ENCODE results near the gene B4GALT1. TPM values are rescaled to one million over a fixed set of nuclear protein-coding genes. Genes with fewer than 3 reads are reported as not detected.

The B4GALT1 gene
- total RNA-seq, 2 experiments from 2014 or later, result 41.2 to 41.4 TPM

- Mint-ChIP-seq H3K4me1 (ENCODE audit: low read depth) (peaks cover 10% of the 10 kb centered on the region), H3K9me3 (no peaks in the 10 kb centered on the region), H3K4me3 (no peak overlapping the region), H3K27ac (no peak overlapping the region), H3K36me3 (ENCODE audit: low read depth) (peaks cover 3% of the 10 kb centered on the region), H3K27me3 (no peaks in the 10 kb centered on the region)
- ChIA-PET POLR2A (interaction anchor here (1.3 to 1.8 kb wide), 2 partner anchors 13 to 35 kb away, joined by 4 to 5 read pairs; no protein-coding TSS in a partner anchor), CTCF (interaction anchor here (1.2 kb wide), 1 partner anchor 117 kb away, joined by 3 read pairs; no protein-coding TSS in a partner anchor)
- DNase-seq (no peak), ATAC-seq (no peak)
- TF ChIP-seq CTCF (IDR thresholded peaks at IDR 0.05), result no peak
- intact Hi-C loops (cut with micrococcal nuclease), result no loop called here
Measured at GRCh38 chr9:33108472-33108871, 58.7 kb downstream of the B4GALT1 start.

GRCh38 chr9:33107762-33108161, 59.4 kb downstream of the B4GALT1 start:
- DNase-seq (no peak), ATAC-seq (no peak)
- Mint-ChIP-seq H3K27ac (no peak overlapping the region), H3K36me3 (ENCODE audit: low read depth) (peaks cover 3% of the 10 kb centered on the region), H3K4me3 (no peak overlapping the region), H3K27me3 (no peaks in the 10 kb centered on the region), H3K9me3 (no peaks in the 10 kb centered on the region), H3K4me1 (ENCODE audit: low read depth) (peaks cover 10% of the 10 kb centered on the region)
- intact Hi-C loops (cut with micrococcal nuclease), result no loop called here
- ChIA-PET POLR2A (interaction anchor here (1.8 kb wide), 1 partner anchor 36 kb away, joined by 5 read pairs; no protein-coding TSS in a partner anchor), CTCF (no interaction called here)
- no peak for TF ChIP-seq CTCF (IDR thresholded peaks at IDR 0.05)

GRCh38 chr9:33106827-33107621, 60.1 kb downstream of the B4GALT1 start:
- no peak for TF ChIP-seq CTCF (IDR thresholded peaks at IDR 0.05)
- DNase-seq, result no peak
- ChIA-PET CTCF (no interaction called here), POLR2A (no interaction called here)
- Mint-ChIP-seq H3K4me3 (no peak overlapping the region), H3K27ac (no peak overlapping the region), H3K4me1 (ENCODE audit: low read depth) (peaks cover 10% of the 10 kb centered on the region), H3K27me3 (no peaks in the 10 kb centered on the region), H3K9me3 (no peaks in the 10 kb centered on the region), H3K36me3 (ENCODE audit: low read depth) (no peaks in the 10 kb centered on the region)
- intact Hi-C loops (cut with micrococcal nuclease), result no loop called here
- peak; percentile 12 for ATAC-seq

- DNase-seq (no peak), ATAC-seq (no peak)
- peaks cover 10% of the 10 kb centered on the region for H3K4me1 Mint-ChIP-seq (ENCODE audit: low read depth)
- H3K9me3 Mint-ChIP-seq, result no peaks in the 10 kb centered on the region
- H3K27ac Mint-ChIP-seq, result no peak overlapping the region
- no peak overlapping the region for H3K4me3 Mint-ChIP-seq
- CTCF ChIA-PET, result interaction anchor here (1.0 kb wide), 1 partner anchor 11 kb away, joined by 3 read pairs; no protein-coding TSS in a partner anchor
- H3K27me3 Mint-ChIP-seq, result no peaks in the 10 kb centered on the region
- H3K36me3 Mint-ChIP-seq (ENCODE audit: low read depth), result no peaks in the 10 kb centered on the region
- POLR2A ChIA-PET, result no interaction called here
- TF ChIP-seq CTCF (IDR thresholded peaks at IDR 0.05), result no peak
- intact Hi-C loops (cut with micrococcal nuclease), result no loop called here
Measured at GRCh38 chr9:33106372-33106771, 60.8 kb downstream of the B4GALT1 start.

GRCh38 chr9:33105959-33106358, 61.2 kb downstream of the B4GALT1 start:
- H3K27me3 Mint-ChIP-seq, result no peaks in the 10 kb centered on the region
- DNase-seq, result no peak
- no peak for TF ChIP-seq CTCF (IDR thresholded peaks at IDR 0.05)
- no peak overlapping the region for H3K27ac Mint-ChIP-seq
- ChIA-PET CTCF (interaction anchor here (1.0 kb wide), 1 partner anchor 10 kb away, joined by 3 read pairs; no protein-coding TSS in a partner anchor), POLR2A (no interaction called here)
- peaks cover 10% of the 10 kb centered on the region for H3K4me1 Mint-ChIP-seq (ENCODE audit: low read depth)
- no peaks in the 10 kb centered on the region for H3K36me3 Mint-ChIP-seq (ENCODE audit: low read depth)
- ATAC-seq, result no peak
- intact Hi-C loops (cut with micrococcal nuclease), result no loop called here
- no peaks in the 10 kb centered on the region for H3K9me3 Mint-ChIP-seq
- no peak overlapping the region for H3K4me3 Mint-ChIP-seq

Data from activated CD8-positive, alpha-beta T cell treated with anti-CD3 and anti-CD28 coated beads for 36 hours (primary cell).